GM12891 (cell line): ENCODE measurements around the gene DUSP5.

Experiments used
- POLR2A ChIP-seq: IDR thresholded peaks from 2 replicates; pipeline ENCODE4 v1.6.1; 2011; ENCODE audit warnings: low read depth, low read length, control low read depth
- TAF1 ChIP-seq: IDR thresholded peaks from 2 replicates; pipeline ENCODE4 v1.6.1; 2011; ENCODE audit warnings: low read depth, low read length, control low read depth

DNA sequence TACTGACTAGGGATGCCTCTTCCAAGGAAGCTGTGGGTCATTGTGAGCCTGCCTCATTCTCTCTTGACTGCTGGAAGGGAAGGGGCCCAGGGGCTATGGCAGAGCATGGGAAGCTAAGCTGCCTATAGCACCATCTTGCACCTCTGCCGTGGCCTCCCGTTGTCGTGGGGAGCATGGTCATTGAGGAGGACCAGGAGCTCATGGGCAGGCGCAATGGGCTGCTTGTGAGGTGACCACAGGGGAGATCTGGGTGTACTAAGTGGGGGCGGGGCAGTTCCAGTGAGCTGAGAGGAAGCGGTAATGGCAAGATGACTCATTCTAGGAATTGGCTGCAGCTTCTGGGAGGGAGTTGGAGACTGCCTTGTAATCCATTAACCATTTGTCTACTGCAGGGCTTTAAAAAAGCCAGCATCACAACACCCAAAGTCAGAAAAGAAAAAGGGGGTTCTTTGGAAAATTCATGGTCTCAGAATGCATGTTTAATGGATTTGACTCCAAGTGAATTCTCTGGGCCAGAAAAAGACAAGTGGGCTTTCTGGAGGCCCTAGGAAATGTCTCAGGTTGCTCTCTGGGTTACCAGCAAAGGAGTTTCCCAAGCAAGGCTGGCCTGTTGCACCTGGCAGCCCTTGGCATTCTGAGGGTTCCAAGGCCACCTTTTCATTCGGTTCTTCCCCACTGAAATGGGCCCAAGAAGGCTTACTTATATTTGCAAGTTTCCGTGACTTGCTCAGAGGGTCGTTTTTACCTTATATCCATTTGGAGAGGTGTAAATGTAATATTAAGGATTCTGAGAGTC is 3.6 kb downstream of the DUSP5 start:
- no peak for TF ChIP-seq TAF1
- TF ChIP-seq POLR2A, result no peak
